ENCODE measurements around the gene LALBA. TPM values are rescaled to one million over a fixed set of nuclear protein-coding genes. Genes with fewer than 3 reads are reported as not detected.

The LALBA gene
- polyA plus RNA-seq, 2 of the 4 experiments (the other 2 are of a cell fraction) = not detected

GRCh38 chr12:48601013-48601756, 31.3 kb upstream of the LALBA start:
- DNase-seq (ENCODE audit: low read depth in 1 of 2, low spot score in 1 of 2) (no peak), ATAC-seq (no peak), FAIRE-seq (no peak)
- ChIA-PET POLR2A (no interaction called here), CTCF (interaction anchor here (0.6 to 1.1 kb wide), 3 partner anchors 17 to 499 kb away, joined by 3 to 5 read pairs (median 5); no protein-coding TSS in a partner anchor)
- WGBS (ENCODE audit: missing lambda C conversion rate) = 57% methylated on average over 11 of the region's 11 CpGs
- no peaks in the 10 kb centered on the region for H3K4me1 ChIP-seq
- peaks cover 24% of the 10 kb centered on the region; the same call in 2 of the 3 replicates for H3K9me3 ChIP-seq
- H3K27ac ChIP-seq = no peak overlapping the region
- TF ChIP-seq HDAC2 (IDR thresholded peaks at IDR 0.05) (no peak), GATA3 (IDR thresholded peaks at IDR 0.05; ENCODE audit: borderline replicate concordance) (no peak), CBX8 (IDR thresholded peaks at IDR 0.05) (no peak), FOSB (CRISPR knock-in tag; IDR thresholded peaks at IDR 0.05) (no peak), ZNF302 (CRISPR knock-in tag; IDR thresholded peaks at IDR 0.05) (no peak), EP300 (IDR thresholded peaks at IDR 0.05) (no peak), CBX2 (IDR thresholded peaks at IDR 0.05; ENCODE audit: borderline replicate concordance, low read depth) (no peak), HEYL (CRISPR knock-in tag; IDR thresholded peaks at IDR 0.05) (no peak), RAD21 (conservative IDR thresholded peaks at IDR 0.05 in 1 of 2, IDR thresholded peaks at IDR 0.05 in 1 of 2) (no peak), SMC3 (IDR thresholded peaks at IDR 0.05) (no peak), KDM1A (IDR thresholded peaks at IDR 0.05; ENCODE audit: low read depth) (no peak), CHD2 (IDR thresholded peaks at IDR 0.05; ENCODE audit: low read length, partially characterized antibody) (no peak), E2F6 (IDR thresholded peaks at IDR 0.05; ENCODE audit: borderline replicate concordance, low read depth) (no peak), ZSCAN20 (CRISPR knock-in tag; IDR thresholded peaks at IDR 0.05) (no peak), KDM5A (IDR thresholded peaks at IDR 0.05) (no peak), BCL3 (IDR thresholded peaks at IDR 0.05) (no peak)
- H3K4me2 ChIP-seq = no peak overlapping the region
- no peak overlapping the region for H3K4me3 ChIP-seq

GRCh38 chr12:48600552-48600951, 30.7 kb upstream of the LALBA start:
- no peak for ATAC-seq
- 17% methylated on average over 2 of the region's 2 CpGs for WGBS (ENCODE audit: missing lambda C conversion rate)
- POLR2A ChIA-PET = no interaction called here
- no peak for DNase-seq (ENCODE audit: low read depth in 1 of 2, low spot score in 1 of 2)
- FAIRE-seq = no peak
- TF ChIP-seq EHMT2 (IDR thresholded peaks at IDR 0.05; ENCODE audit: low read depth) = no peak
- TF ChIP-seq CHD2 (IDR thresholded peaks at IDR 0.05; ENCODE audit: low read length, partially characterized antibody) = no peak
- TF ChIP-seq KDM5A (IDR thresholded peaks at IDR 0.05) = no peak
- no peak for TF ChIP-seq POLR2AphosphoS2 (conservative IDR thresholded peaks at IDR 0.05; ENCODE audit: low read length)
- no peak for TF ChIP-seq EHF (CRISPR knock-in tag; IDR thresholded peaks at IDR 0.05)
- Histone ChIP-seq H3K27ac (no peak overlapping the region), H3K4me1 (no peaks in the 10 kb centered on the region), H3K4me2 (no peak overlapping the region), H3K9me3 (peaks cover 24% of the 10 kb centered on the region; the same call in 2 of the 3 replicates), H3K4me3 (no peak overlapping the region)
- CTCF ChIA-PET = interaction anchor here (1.1 kb wide), 1 partner anchor 18 kb away, joined by 5 read pairs; no protein-coding TSS in a partner anchor

GRCh38 chr12:48592591-48593086, 22.8 kb upstream of the LALBA start:
- CTCF ChIA-PET = interaction anchor here (0.9 to 3.3 kb wide), 2 partner anchors 20 to 26 kb away, joined by 3 to 13 read pairs; no protein-coding TSS in a partner anchor
- Histone ChIP-seq H3K4me2 (no peak overlapping the region), H3K27ac (no peak overlapping the region), H3K4me3 (no peak overlapping the region), H3K9me3 (peaks cover 10% of the 10 kb centered on the region; the same call in 2 of the 3 replicates), H3K4me1 (no peaks in the 10 kb centered on the region)
- WGBS (ENCODE audit: missing lambda C conversion rate) = 5% methylated on average over 2 of the region's 2 CpGs
- POLR2A ChIA-PET = no interaction called here
- DNase-seq (ENCODE audit: low read depth in 1 of 2, low spot score in 1 of 2) = no peak
- no peak for FAIRE-seq
- no peak for ATAC-seq
- TF ChIP-seq FOSB (CRISPR knock-in tag; IDR thresholded peaks at IDR 0.05) (no peak), CTCF (IDR thresholded peaks at IDR 0.05) (no peak), HMGXB4 (CRISPR knock-in tag; IDR thresholded peaks at IDR 0.05; ENCODE audit: borderline replicate concordance) (no peak), ATOH8 (CRISPR knock-in tag; IDR thresholded peaks at IDR 0.05; ENCODE audit: low read depth) (no peak), RFX5 (IDR thresholded peaks at IDR 0.05) (no peak)
